ENCODE data around the gene SLC49A4. TPM values are rescaled to one million over a fixed set of nuclear protein-coding genes. Genes with fewer than 3 reads are reported as not detected.
A peak's percentile ranks its signal among the peaks of the same experiment; 100 is the strongest.

Gene SLC49A4
- total RNA-seq, 3 donors from 2014 or later (not counting 1 experiment from before 2014, with no cell fraction given) = 5.6 to 8.0 (median 7.5) TPM

DNA sequence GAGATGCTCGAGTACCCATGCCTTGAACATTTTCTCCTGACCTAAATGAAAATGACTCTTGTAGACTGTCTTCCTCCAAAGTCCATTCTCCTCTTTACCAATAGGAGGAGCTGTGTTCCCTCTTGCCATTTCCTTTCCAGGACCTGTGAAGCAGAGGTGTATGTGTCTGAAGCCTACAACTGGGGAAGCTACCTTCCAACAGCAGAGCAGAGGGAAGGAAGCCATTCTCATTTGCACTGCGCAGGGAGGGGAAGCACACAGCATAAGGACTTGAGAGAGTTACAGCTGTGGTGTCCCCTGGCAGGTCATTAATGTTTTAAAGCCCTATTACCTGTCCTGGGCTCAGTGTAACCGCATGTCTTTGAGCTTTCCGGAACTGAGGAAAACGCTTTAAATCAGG is 39.9 kb upstream of the SLC49A4 start:
- ATAC-seq (peak; percentile 68 to 77 (median 73)), DNase-seq (peak in 1 of 2 donors; percentile 68)
- H3K4me1 Mint-ChIP-seq = no peaks in the 10 kb centered on the region
- 75% methylated on average over 5 of the region's 5 CpGs for WGBS (ENCODE audit: insufficient coverage)
- Histone ChIP-seq H3K4me1 (ENCODE audit: control insufficient read depth, insufficient read depth, low read length) (no peaks in the 10 kb centered on the region), H3K27ac (ENCODE audit: low read length) (no peak overlapping the region), H3K36me3 (ENCODE audit: control insufficient read depth, insufficient read depth, low read length) (peaks cover 33% of the 10 kb centered on the region), H3K4me3 (ENCODE audit: low read length) (no peak overlapping the region), H3K9me3 (ENCODE audit: control insufficient read depth, insufficient read depth, low read length) (no peaks in the 10 kb centered on the region), H3K27me3 (ENCODE audit: control insufficient read depth, insufficient read depth, low read length) (no peaks in the 10 kb centered on the region)
- no peaks in the 10 kb centered on the region for H3K27me3 Mint-ChIP-seq (ENCODE audit: low read depth in 2 of 2)
- no peaks in the 10 kb centered on the region for H3K9me3 Mint-ChIP-seq
- H3K27ac Mint-ChIP-seq = no peak overlapping the region
- peaks cover 15% of the 10 kb centered on the region for H3K36me3 Mint-ChIP-seq
- intact Hi-C loops (cut with micrococcal nuclease) = loop anchor here (5.0 to 10.0 kb wide), 3 partner anchors 110 to 500 kb away; partner anchors contain the start of gene SEMA5B
- TF ChIP-seq, protein P1, sequence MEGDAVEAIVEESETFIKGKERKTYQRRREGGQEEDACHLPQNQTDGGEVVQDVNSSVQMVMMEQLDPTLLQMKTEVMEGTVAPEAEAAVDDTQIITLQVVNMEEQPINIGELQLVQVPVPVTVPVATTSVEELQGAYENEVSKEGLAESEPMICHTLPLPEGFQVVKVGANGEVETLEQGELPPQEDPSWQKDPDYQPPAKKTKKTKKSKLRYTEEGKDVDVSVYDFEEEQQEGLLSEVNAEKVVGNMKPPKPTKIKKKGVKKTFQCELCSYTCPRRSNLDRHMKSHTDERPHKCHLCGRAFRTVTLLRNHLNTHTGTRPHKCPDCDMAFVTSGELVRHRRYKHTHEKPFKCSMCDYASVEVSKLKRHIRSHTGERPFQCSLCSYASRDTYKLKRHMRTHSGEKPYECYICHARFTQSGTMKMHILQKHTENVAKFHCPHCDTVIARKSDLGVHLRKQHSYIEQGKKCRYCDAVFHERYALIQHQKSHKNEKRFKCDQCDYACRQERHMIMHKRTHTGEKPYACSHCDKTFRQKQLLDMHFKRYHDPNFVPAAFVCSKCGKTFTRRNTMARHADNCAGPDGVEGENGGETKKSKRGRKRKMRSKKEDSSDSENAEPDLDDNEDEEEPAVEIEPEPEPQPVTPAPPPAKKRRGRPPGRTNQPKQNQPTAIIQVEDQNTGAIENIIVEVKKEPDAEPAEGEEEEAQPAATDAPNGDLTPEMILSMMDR (IDR thresholded peaks at IDR 0.05) = peak; percentile 61
- no peak overlapping the region for H3K4me3 Mint-ChIP-seq

DNA sequence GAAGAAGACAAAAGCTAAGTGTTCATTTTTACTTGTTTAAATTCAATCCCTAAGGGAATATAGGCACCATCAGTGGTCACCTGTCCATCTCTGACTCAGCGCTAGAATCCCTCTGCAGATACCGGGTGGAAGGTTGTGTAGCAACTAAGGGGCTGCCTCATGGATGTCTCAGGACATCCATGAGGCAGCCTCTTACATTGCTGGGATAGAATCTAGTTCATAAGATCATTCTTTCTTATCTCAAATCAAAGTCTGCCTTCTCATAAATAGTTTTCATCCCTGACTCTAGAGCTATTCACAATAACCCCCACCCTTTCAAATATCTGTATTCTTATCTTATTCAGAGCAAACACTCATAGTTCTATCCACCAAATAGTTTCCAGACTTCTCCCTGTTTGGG is 39.4 kb upstream of the SLC49A4 start:
- no peaks in the 10 kb centered on the region for H3K27me3 Mint-ChIP-seq (ENCODE audit: low read depth in 2 of 2)
- intact Hi-C loops (cut with micrococcal nuclease) = loop anchor here (5.0 to 10.0 kb wide), 3 partner anchors 109 to 499 kb away; partner anchors contain the start of gene SEMA5B
- no peaks in the 10 kb centered on the region for H3K4me1 Mint-ChIP-seq
- H3K9me3 Mint-ChIP-seq = no peaks in the 10 kb centered on the region
- peaks cover 33% of the 10 kb centered on the region for H3K36me3 ChIP-seq (ENCODE audit: control insufficient read depth, insufficient read depth, low read length)
- no peak overlapping the region for H3K4me3 ChIP-seq (ENCODE audit: low read length)
- no peak overlapping the region for H3K27ac Mint-ChIP-seq
- no peak for DNase-seq
- peaks cover 15% of the 10 kb centered on the region for H3K36me3 Mint-ChIP-seq
- no peaks in the 10 kb centered on the region for H3K9me3 ChIP-seq (ENCODE audit: control insufficient read depth, insufficient read depth, low read length)
- TF ChIP-seq, protein P1 (IDR thresholded peaks at IDR 0.05) = no peak
- H3K4me3 Mint-ChIP-seq = no peak overlapping the region
- WGBS (ENCODE audit: insufficient coverage) = 96% methylated on average over 2 of the region's 2 CpGs
- H3K27ac ChIP-seq (ENCODE audit: low read length) = no peak overlapping the region
- no peak for ATAC-seq
- H3K4me1 ChIP-seq (ENCODE audit: control insufficient read depth, insufficient read depth, low read length) = no peaks in the 10 kb centered on the region
- no peaks in the 10 kb centered on the region for H3K27me3 ChIP-seq (ENCODE audit: control insufficient read depth, insufficient read depth, low read length)

DNA sequence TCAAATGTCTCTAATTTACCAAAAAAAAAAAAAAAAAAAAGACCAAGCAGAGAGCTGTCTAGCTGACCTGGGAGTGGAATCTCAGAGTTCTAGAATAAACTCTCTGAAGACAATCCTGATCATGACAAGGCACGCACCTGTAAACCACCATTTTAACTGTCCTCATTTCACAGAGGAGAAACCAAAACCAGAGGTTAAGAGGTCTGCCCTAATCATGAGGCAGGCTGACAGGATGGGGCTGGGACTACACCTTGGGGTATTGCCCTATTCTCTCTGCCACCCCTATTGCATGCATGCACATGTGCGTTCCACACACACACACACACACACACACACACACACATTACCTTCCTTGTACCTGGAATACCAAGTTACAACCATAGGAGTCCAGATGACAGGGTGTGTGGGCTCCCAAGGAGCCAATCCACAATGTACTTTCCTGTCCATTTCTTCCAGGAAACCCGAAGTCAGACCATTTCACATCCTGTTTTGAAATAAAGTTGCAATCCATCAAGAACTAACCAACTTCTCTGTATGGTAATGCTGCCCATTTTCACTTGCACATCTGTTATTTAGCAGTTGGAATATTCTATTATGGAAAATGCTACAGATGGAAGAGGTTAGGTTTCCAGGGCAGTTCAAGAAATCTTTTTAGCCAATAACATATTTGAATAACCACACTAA is 35.9 kb upstream of the SLC49A4 start:
- Histone ChIP-seq H3K36me3 (ENCODE audit: control insufficient read depth, insufficient read depth, low read length) (peaks cover 13% of the 10 kb centered on the region), H3K4me1 (ENCODE audit: control insufficient read depth, insufficient read depth, low read length) (no peaks in the 10 kb centered on the region), H3K9me3 (ENCODE audit: control insufficient read depth, insufficient read depth, low read length) (no peaks in the 10 kb centered on the region), H3K4me3 (ENCODE audit: low read length) (no peak overlapping the region), H3K27ac (ENCODE audit: low read length) (no peak overlapping the region), H3K27me3 (ENCODE audit: control insufficient read depth, insufficient read depth, low read length) (no peaks in the 10 kb centered on the region)
- whole genome bisulfite sequencing (ENCODE audit: insufficient coverage) = 59% methylated on average over 3 of the region's 3 CpGs
- Mint-ChIP-seq H3K9me3 (no peaks in the 10 kb centered on the region), H3K27ac (no peak overlapping the region), H3K27me3 (ENCODE audit: low read depth in 2 of 2) (no peaks in the 10 kb centered on the region), H3K36me3 (peaks cover 7% of the 10 kb centered on the region), H3K4me1 (no peaks in the 10 kb centered on the region), H3K4me3 (no peak overlapping the region)
- ATAC-seq = no peak
- intact Hi-C loops (cut with micrococcal nuclease) = loop anchor here (5.0 to 10.0 kb wide), 3 partner anchors 106 to 496 kb away; partner anchors contain the start of gene SEMA5B
- TF ChIP-seq, protein P1 (IDR thresholded peaks at IDR 0.05) = no peak
- DNase-seq = no peak

All from natural killer cell (primary cell).